T47D (cell line): ENCODE measurements around the gene RBM44.
"Not testable (repeated sequence)": the region's sequence is repeated elsewhere in the genome, so short reads cannot be mapped to it uniquely, and the experiment has no call there.

Experiments
- DNase-seq, 2 experiments: peaks; one replicate each; pipeline versions ENCODE4 v3.0.0 to v3.0.0-alpha.2; 2011 to 2012; ENCODE audit warnings: low read depth in 1 of 2, low spot score in 1 of 2
- JUND ChIP-seq: IDR thresholded peaks from 2 replicates; pipeline ENCODE4 v1.6.1; 2012; ENCODE audit warnings: low read depth
- in situ Hi-C: cut with HindIII; loops from 2 replicates; pipeline ENCODE4 v1.10.0; 2016; ENCODE audit warnings: low sequenced_read_pairs, low pct_unique_long_range_greater_than_20kb

RBM44 gene

GRCh38 chr2:237865623-237866041 lies 67.1 kb downstream of the RBM44 start:
- in situ Hi-C loops = no loop called here
- DNase-seq = no peak
- TF ChIP-seq JUND = no peak

GRCh38 chr2:237866101-237866621 lies 67.6 kb downstream of the RBM44 start:
- TF ChIP-seq JUND = no peak
- DNase-seq = no peak
- in situ Hi-C loops = no loop called here

GRCh38 chr2:237867465-237867864 lies 68.9 kb downstream of the RBM44 start:
- peak; percentile 56 to 66 for DNase-seq
- in situ Hi-C loops = no loop called here
- no peak for TF ChIP-seq JUND

GRCh38 chr2:237868074-237868473 lies 69.5 kb downstream of the RBM44 start:
- DNase-seq, in situ Hi-C loops: not testable (repeated sequence)

GRCh38 chr2:237868631-237869342 lies 70.2 kb downstream of the RBM44 start:
- in situ Hi-C loops = no loop called here
- DNase-seq = no peak
- TF ChIP-seq JUND = no peak

GRCh38 chr2:237869343-237870102 lies 70.9 kb downstream of the RBM44 start:
- no peak for TF ChIP-seq JUND
- no peak for DNase-seq
- in situ Hi-C loops = no loop called here

GRCh38 chr2:237870126-237870525 lies 71.5 kb downstream of the RBM44 start:
- no peak for DNase-seq
- in situ Hi-C loops = no loop called here
- TF ChIP-seq JUND = no peak

GRCh38 chr2:237870754-237871651 lies 72.4 kb downstream of the RBM44 start:
- no peak for DNase-seq
- TF ChIP-seq JUND = no peak
- in situ Hi-C loops = no loop called here

GRCh38 chr2:237872178-237872887 lies 73.8 kb downstream of the RBM44 start:
- in situ Hi-C loops = no loop called here

GRCh38 chr2:237873421-237873831 lies 74.8 kb downstream of the RBM44 start:
- no peak for TF ChIP-seq JUND
- DNase-seq = no peak
- in situ Hi-C loops = no loop called here

More at GRCh38 chr2:237872178-237872887, 73.8 kb downstream of the RBM44 start:
- no peak for TF ChIP-seq JUND
- no peak for DNase-seq

GRCh38 chr2:237873897-237874551 lies 75.4 kb downstream of the RBM44 start:
- TF ChIP-seq JUND = no peak
- no peak for DNase-seq
- in situ Hi-C loops = no loop called here
